Effector memory CD8-positive, alpha-beta T cell (primary cell): ENCODE measurements around the gene POLD4.
A peak's percentile ranks its signal among the peaks of the same experiment; 100 is the strongest.

Source experiments
- ATAC-seq: fragments of 150-1000 bp; cut with Tn5 transposase; replicated peaks from 2 replicates; pipeline ENCODE4 v1.10.0; 2021; ENCODE audit warnings: mild to moderate bottlenecking, moderate library complexity
- DNase-seq, 3 experiments: peaks; one replicate each; pipeline ENCODE4 v3.0.0; 2021
- H3K27ac Mint-ChIP-seq, 2 donors: one replicate each; pipeline ENCODE4 v1.8.0; 2022; ENCODE audit warnings: mild to moderate bottlenecking in 2 of 2, mixed read lengths in 2 of 2, moderate library complexity in 2 of 2
- H3K27me3 Mint-ChIP-seq, 2 donors: one replicate each; pipeline ENCODE4 v1.8.0; 2022; ENCODE audit warnings: mixed read lengths in 2 of 2
- H3K36me3 Mint-ChIP-seq: one replicate; pipeline ENCODE4 v1.8.0; 2022; ENCODE audit warnings: mild to moderate bottlenecking, moderate library complexity, mixed read lengths; ENCODE audit not compliant: insufficient read depth
- H3K4me1 Mint-ChIP-seq, 2 donors: one replicate each; pipeline ENCODE4 v1.8.0; 2022; ENCODE audit warnings: low read depth in 2 of 2, mixed read lengths in 2 of 2
- H3K4me3 Mint-ChIP-seq, 2 donors: one replicate each; pipeline ENCODE4 v1.8.0; 2022; ENCODE audit warnings: mild to moderate bottlenecking in 2 of 2, mixed read lengths in 2 of 2, moderate library complexity in 2 of 2
- H3K9me3 Mint-ChIP-seq, 2 donors: one replicate each; pipeline ENCODE4 v1.8.0; 2022; ENCODE audit warnings: mixed read lengths in 2 of 2

POLD4 gene

DNA sequence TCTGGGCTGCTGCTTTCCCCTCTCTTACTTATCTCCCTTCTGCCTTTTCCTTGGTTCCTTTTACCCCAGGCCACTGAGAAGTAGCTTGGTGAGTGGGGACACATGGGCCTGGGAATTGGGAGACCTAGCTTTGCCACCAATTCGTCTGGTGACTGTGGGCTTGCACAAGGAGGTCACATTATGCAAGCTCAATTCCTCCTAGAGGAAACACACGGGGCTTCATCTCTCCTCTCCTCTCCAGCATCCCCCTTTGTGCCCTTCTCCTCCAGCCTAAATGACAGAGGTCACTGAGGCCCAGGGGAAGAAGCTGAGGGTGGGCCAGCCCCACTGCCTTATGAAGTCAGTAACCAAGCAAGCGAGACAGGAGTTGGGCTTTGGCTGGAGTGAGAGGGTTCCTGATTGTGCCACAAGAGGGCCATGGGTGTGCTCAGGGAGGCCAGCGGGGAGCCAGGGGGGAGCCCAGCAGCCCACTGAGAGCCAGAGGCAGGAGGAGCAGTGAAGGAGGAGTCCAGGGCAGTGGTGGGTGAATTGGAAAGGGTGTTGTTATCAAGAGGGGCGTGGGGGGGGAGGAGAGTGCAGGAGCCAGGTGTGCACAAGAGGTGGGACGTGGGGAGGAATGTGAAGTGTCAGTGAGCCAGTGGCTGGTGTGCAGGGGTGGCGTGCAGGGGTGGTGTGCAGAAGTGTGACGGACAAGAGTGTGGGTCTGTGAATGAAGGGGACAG, 18.0 kb upstream of the POLD4 start:
- no peaks in the 10 kb centered on the region for H3K9me3 Mint-ChIP-seq
- no peaks in the 10 kb centered on the region for H3K27me3 Mint-ChIP-seq
- DNase-seq (peak in 2 of 3 experiments; percentile 30 to 39), ATAC-seq (peak; percentile 24)
- peak overlapping the region; percentile 82 to 86 for H3K27ac Mint-ChIP-seq
- H3K4me1 Mint-ChIP-seq, result peaks cover 59 to 76% of the 10 kb centered on the region in 2 donors
- H3K4me3 Mint-ChIP-seq, result peak overlapping the region; percentile 82 to 89
- H3K36me3 Mint-ChIP-seq, result peaks cover 40% of the 10 kb centered on the region

GRCh38 chr11:67370351-67371076, 17.2 kb upstream of the POLD4 start:
- Mint-ChIP-seq H3K27ac (peak overlapping the region; percentile 82 to 86), H3K27me3 (no peaks in the 10 kb centered on the region), H3K36me3 (peaks cover 45% of the 10 kb centered on the region), H3K4me3 (peak overlapping the region; percentile 82 to 89), H3K9me3 (no peaks in the 10 kb centered on the region), H3K4me1 (peaks cover 64 to 77% of the 10 kb centered on the region in 2 donors)
- DNase-seq, result no peak
- no peak for ATAC-seq

DNA sequence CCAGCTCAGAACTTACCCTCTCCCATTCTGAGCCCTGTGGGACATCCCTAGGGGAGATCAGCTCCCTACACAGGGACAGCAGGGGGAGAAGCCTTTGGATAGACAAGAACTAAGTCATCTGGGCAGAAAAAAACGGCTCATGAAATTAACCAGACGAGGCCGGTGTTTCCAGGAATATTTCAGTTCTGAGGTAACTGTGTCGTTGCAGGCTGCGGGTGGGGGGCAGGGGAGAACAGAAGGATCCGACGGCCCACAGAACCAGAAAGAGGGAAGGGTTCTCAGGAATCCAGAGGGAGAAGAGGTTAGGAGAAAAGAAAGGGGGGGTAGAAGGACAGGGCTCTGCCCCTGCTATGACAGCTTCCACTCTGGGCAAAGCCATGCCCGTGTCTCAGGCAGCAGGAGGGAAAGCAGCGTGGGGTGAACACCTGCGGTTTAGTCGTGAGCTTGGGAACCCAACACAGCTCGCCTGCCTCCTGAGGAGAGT, 16.5 kb upstream of the POLD4 start:
- no peak for ATAC-seq
- Mint-ChIP-seq H3K36me3 (peaks cover 51% of the 10 kb centered on the region), H3K27ac (peak overlapping the region; percentile 23 to 29), H3K4me3 (peak overlapping the region; percentile 82 to 89), H3K27me3 (no peaks in the 10 kb centered on the region), H3K9me3 (no peaks in the 10 kb centered on the region), H3K4me1 (peaks cover 68 to 82% of the 10 kb centered on the region in 2 donors)
- no peak for DNase-seq

- peak overlapping the region; percentile 29 to 71 for H3K27ac Mint-ChIP-seq
- H3K36me3 Mint-ChIP-seq, result peaks cover 53% of the 10 kb centered on the region
Observed at GRCh38 chr11:67369275-67369674, 15.9 kb upstream of the POLD4 start.

GRCh38 chr11:67368621-67369020, 15.3 kb upstream of the POLD4 start:
- Mint-ChIP-seq H3K9me3 (no peaks in the 10 kb centered on the region), H3K4me1 (peaks cover 72 to 83% of the 10 kb centered on the region in 2 donors), H3K27me3 (no peaks in the 10 kb centered on the region), H3K27ac (peak overlapping the region; percentile 29 to 71), H3K4me3 (peak overlapping the region; percentile 82 to 89), H3K36me3 (peaks cover 47% of the 10 kb centered on the region)
- ATAC-seq (peak; percentile 52), DNase-seq (peak in 1 of 3 experiments; percentile 42)

More at GRCh38 chr11:67369275-67369674, 15.9 kb upstream of the POLD4 start:
- Mint-ChIP-seq H3K4me1 (peaks cover 70 to 83% of the 10 kb centered on the region in 2 donors), H3K27me3 (no peaks in the 10 kb centered on the region), H3K9me3 (no peaks in the 10 kb centered on the region), H3K4me3 (peak overlapping the region; percentile 82 to 89)
- no peak for DNase-seq
- ATAC-seq, result no peak

DNA sequence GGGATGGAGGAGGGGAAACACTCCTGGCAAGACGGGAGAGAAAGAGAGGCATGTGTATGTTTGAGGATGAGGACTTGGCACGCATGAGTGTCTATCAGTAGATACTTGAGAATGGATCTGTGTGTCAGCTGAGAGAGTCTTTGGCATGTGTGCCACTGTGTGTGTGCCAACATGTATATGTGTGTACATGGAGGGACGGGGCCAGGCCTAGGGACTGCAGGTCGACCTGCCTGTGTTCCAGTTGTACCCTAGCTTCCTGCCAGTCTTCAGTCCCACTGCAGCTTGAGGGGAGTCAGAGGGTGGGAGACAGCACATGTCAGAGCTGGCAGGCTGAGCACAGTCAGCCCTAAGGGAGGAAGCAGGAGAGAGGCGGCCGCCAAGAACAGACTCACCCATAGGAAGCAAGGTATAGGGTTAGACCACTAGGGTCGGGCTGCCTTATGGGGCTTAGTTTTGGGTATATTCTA, 14.4 kb upstream of the POLD4 start:
- DNase-seq (no peak), ATAC-seq (no peak)
- peak overlapping the region; percentile 82 to 89 for H3K4me3 Mint-ChIP-seq
- H3K27me3 Mint-ChIP-seq, result no peaks in the 10 kb centered on the region
- H3K36me3 Mint-ChIP-seq, result peaks cover 43% of the 10 kb centered on the region
- no peaks in the 10 kb centered on the region for H3K9me3 Mint-ChIP-seq
- peak overlapping the region; percentile 29 to 71 for H3K27ac Mint-ChIP-seq
- H3K4me1 Mint-ChIP-seq, result peaks cover 77 to 85% of the 10 kb centered on the region in 2 donors

DNA sequence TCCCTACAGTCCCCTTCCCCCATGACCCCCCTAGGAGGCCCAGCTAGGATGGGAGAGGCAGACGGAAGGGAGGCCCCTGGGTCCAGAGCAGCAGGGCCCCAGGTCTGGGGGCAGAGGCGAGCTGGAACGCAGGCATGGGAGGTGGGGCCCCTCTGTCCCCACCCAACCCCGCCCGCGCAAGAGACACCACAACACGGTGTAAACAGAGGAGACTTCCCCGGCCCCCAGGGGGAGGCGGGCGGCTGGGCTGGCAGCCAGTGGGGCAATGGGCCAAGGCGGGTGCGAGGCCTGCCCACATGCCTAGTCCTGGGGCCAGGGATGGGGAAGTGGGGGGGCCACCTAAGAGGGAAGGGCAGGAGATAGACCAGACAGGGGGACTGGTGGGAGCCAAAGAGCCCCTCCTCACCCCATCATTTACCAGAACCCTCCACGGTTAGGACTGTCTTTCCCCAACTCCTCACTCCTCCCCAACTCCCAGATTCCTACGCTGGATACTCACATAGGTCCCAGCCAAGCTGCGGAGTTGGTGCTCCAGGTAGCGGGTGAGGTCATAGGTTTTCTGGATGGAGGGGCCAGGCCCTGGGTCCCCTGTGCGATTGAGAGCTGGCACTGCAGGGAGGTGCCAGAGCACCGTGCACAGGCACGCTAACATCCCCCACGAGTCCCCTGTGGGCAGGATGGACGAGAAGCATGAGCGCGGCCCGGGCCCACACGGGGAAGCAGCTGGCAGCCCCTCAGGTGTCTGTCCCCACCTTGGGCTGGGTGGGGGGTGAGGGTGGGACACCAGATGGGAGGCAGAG, 13.8 kb upstream of the POLD4 start:
- DNase-seq (no peak), ATAC-seq (no peak)
- Mint-ChIP-seq H3K27ac (peak overlapping the region; percentile 29 to 78), H3K36me3 (peaks cover 40% of the 10 kb centered on the region), H3K4me1 (peaks cover 83 to 91% of the 10 kb centered on the region in 2 donors), H3K4me3 (peak overlapping the region; percentile 82 to 89), H3K27me3 (no peaks in the 10 kb centered on the region), H3K9me3 (no peaks in the 10 kb centered on the region)

GRCh38 chr11:67366546-67366945, 13.2 kb upstream of the POLD4 start:
- Mint-ChIP-seq H3K27me3 (no peaks in the 10 kb centered on the region), H3K4me1 (peaks cover 84 to 91% of the 10 kb centered on the region in 2 donors), H3K36me3 (peaks cover 35% of the 10 kb centered on the region), H3K4me3 (peak overlapping the region; percentile 54 to 63), H3K27ac (peak overlapping the region; percentile 15 to 78), H3K9me3 (no peaks in the 10 kb centered on the region)
- DNase-seq (no peak), ATAC-seq (no peak)

- no peaks in the 10 kb centered on the region for H3K27me3 Mint-ChIP-seq
Observed at GRCh38 chr11:67365736-67366444, 12.5 kb upstream of the POLD4 start.

GRCh38 chr11:67364783-67365722, 11.7 kb upstream of the POLD4 start:
- Mint-ChIP-seq H3K4me3 (peak overlapping the region; percentile 63 to 75), H3K36me3 (peaks cover 32% of the 10 kb centered on the region), H3K27me3 (no peaks in the 10 kb centered on the region), H3K9me3 (no peaks in the 10 kb centered on the region), H3K27ac (peak overlapping the region; percentile 78 to 84), H3K4me1 (peaks cover 71 to 80% of the 10 kb centered on the region in 2 donors)
- DNase-seq (no peak), ATAC-seq (peak; percentile 43)

More at GRCh38 chr11:67365736-67366444, 12.5 kb upstream of the POLD4 start:
- peak overlapping the region; percentile 54 to 63 for H3K4me3 Mint-ChIP-seq
- H3K4me1 Mint-ChIP-seq, result peaks cover 78 to 89% of the 10 kb centered on the region in 2 donors
- H3K9me3 Mint-ChIP-seq, result no peaks in the 10 kb centered on the region
- ATAC-seq (no peak), DNase-seq (no peak)
- peak overlapping the region; percentile 78 to 84 for H3K27ac Mint-ChIP-seq
- H3K36me3 Mint-ChIP-seq, result peaks cover 32% of the 10 kb centered on the region

DNA sequence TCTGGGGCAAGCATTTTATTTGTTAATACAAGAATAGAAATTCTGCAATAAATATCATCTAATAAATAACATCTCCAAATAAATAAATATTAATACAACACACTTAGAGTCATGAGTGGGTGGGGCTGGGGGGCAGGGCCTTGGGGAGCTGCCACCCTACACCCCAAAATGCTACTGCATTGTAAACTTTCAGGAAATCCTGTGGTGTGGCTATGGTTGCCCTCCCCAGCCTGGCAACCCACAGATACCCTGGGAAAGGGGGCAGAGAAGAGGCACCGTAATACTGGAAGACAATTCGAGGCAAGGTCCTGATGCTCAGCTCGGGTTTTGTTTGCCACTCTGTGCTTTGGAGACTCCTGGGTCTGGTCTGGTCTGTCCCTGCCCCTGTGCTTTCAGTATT, 10.8 kb upstream of the POLD4 start:
- H3K9me3 Mint-ChIP-seq, result no peaks in the 10 kb centered on the region
- H3K4me1 Mint-ChIP-seq, result peaks cover 64 to 72% of the 10 kb centered on the region in 2 donors
- DNase-seq, result no peak
- H3K27me3 Mint-ChIP-seq, result no peaks in the 10 kb centered on the region
- ATAC-seq, result peak; percentile 52
- H3K4me3 Mint-ChIP-seq, result peak overlapping the region; percentile 63 to 75
- H3K27ac Mint-ChIP-seq, result peak overlapping the region in 1 of 2 donors; percentile 86
- peaks cover 29% of the 10 kb centered on the region for H3K36me3 Mint-ChIP-seq
